Thymus (tissue), 11 donors: ENCODE data around the gene CIP2A. TPM values are rescaled to one million over a fixed set of nuclear protein-coding genes. Genes with fewer than 3 reads are reported as not detected.

ENCODE experiments used
- DNase-seq, 9 donors: peaks; one replicate each; pipeline ENCODE4 v3.0.0-alpha.2; 2013; ENCODE audit warnings: low spot score in 9 of 9, low read depth in 6 of 9, missing footprints in 1 of 9
- H3K27ac ChIP-seq, 2 donors: one replicate each; pipeline ENCODE4 v1.5.1; 2013; ENCODE audit warnings: control low read depth in 1 of 2, low read depth in 1 of 2, low read length in 1 of 2, mild to moderate bottlenecking in 1 of 2, moderate library complexity in 1 of 2
- H3K27me3 ChIP-seq, 2 donors: one replicate each; pipeline ENCODE4 v1.5.1; 2013; ENCODE audit warnings: low read length in 1 of 2; ENCODE audit not compliant: control insufficient read depth in 2 of 2, insufficient read depth in 1 of 2
- H3K36me3 ChIP-seq, 2 donors: one replicate each; pipeline ENCODE4 v1.5.1; 2013; ENCODE audit warnings: low read length in 1 of 2, mild to moderate bottlenecking in 1 of 2, moderate library complexity in 1 of 2; ENCODE audit not compliant: control insufficient read depth in 2 of 2, insufficient read depth in 2 of 2
- H3K4me1 ChIP-seq, 2 donors: one replicate each; pipeline ENCODE4 v1.5.1; 2013; ENCODE audit warnings: low read length in 2 of 2; ENCODE audit not compliant: control insufficient read depth in 2 of 2, insufficient read depth in 2 of 2
- H3K4me3 ChIP-seq, 2 donors: one replicate each; pipeline ENCODE4 v1.5.1; 2013; ENCODE audit warnings: low read length in 2 of 2, control low read depth in 1 of 2, mild to moderate bottlenecking in 1 of 2
- H3K9me3 ChIP-seq, 2 donors: one replicate each; pipeline ENCODE4 v1.5.1; 2013; ENCODE audit warnings: low read length in 1 of 2, mild to moderate bottlenecking in 1 of 2; ENCODE audit not compliant: control insufficient read depth in 2 of 2, insufficient read depth in 1 of 2
- WGBS: extraction: QIAGEN DNeasy Blood & Tissue Kit; methylation state at CpG from one replicate; pipeline ENCODE4 v1.1.7; 2013; 5-methylcytosine and 5-hydroxymethylcytosine counted together
- polyA plus RNA-seq: library from polyadenylated mRNA; stranded (reverse); fragments of 200-250 nt; gene quantifications from one replicate; pipeline ENCODE4 v1.2.3, GENCODE V29; 2013
- total RNA-seq: library from RNA; stranded (reverse); fragments of 120-200 nt; gene quantifications from one replicate; pipeline ENCODE4 v1.2.4, GENCODE V29; 2013
- donor health status: healthy.

The CIP2A gene
- total and polyA plus RNA-seq, 2 donors: 2.0 to 21.4 TPM

DNA sequence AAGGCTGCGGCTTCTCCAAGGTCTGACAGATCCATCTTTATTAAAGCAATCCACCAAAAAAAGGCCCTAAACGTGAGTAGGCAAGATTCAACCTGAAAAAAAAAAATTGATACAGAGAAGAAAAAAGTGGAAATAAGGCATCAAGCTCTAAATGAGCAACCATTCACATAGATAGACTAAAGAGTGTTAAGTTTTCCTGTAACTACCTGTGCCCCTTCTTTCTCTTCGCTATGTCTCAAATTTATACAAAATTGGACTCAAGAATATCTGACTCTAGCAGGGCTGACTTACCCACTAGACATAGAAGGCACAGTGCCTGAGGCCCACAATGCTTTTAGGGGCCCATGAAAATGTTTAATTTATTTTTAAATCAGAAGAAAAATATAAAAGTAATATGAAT is 78.7 kb downstream of the CIP2A start, which contains the start of gene MYH15:
Gene MYH15, minus strand, starts transcription at position 101 of the 400 bp plus-strand sequence. Its CDS starts 66 bp downstream, at position 35.
- H3K36me3 ChIP-seq: no peaks in the 10 kb centered on the region
- 95% methylated on average over 3 of the region's 3 CpGs for WGBS
- no peak within 1 kb of the TSS for H3K27ac ChIP-seq
- no peak for DNase-seq
- H3K4me1 ChIP-seq: peaks cover 0 to 5% of the 10 kb centered on the region in 2 donors
- no peak within 1 kb of the TSS for H3K4me3 ChIP-seq
- no peaks in the 10 kb centered on the region for H3K9me3 ChIP-seq
- H3K27me3 ChIP-seq: no peaks in the 10 kb centered on the region

DNA sequence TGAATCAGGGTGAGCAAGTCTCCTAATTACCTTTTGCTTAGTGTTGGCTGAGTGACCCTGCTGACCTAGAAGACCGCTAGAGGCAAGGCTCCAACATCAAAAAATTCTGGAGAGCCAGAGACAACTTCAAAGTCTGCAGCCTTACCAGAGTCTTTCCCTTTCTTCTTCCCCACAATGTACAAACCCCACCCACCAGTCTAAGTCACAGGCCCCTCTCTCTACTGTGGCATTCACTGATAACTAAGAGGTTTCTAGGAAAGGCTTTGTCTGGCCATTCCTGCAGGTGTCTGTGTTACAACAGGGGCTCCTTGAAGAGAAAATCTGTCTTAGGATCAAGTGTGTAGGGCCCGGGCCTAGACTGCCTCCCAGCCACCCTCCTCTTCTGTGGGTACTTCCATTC is 79.4 kb downstream of the CIP2A start:
- no peak overlapping the region for H3K4me3 ChIP-seq
- DNase-seq: no peak
- no peaks in the 10 kb centered on the region for H3K9me3 ChIP-seq
- peaks cover 0 to 5% of the 10 kb centered on the region in 2 donors for H3K4me1 ChIP-seq
- H3K27me3 ChIP-seq: no peaks in the 10 kb centered on the region
- no peaks in the 10 kb centered on the region for H3K36me3 ChIP-seq
- WGBS: 75% methylated on average over 2 of the region's 2 CpGs
- H3K27ac ChIP-seq: no peak overlapping the region

DNA sequence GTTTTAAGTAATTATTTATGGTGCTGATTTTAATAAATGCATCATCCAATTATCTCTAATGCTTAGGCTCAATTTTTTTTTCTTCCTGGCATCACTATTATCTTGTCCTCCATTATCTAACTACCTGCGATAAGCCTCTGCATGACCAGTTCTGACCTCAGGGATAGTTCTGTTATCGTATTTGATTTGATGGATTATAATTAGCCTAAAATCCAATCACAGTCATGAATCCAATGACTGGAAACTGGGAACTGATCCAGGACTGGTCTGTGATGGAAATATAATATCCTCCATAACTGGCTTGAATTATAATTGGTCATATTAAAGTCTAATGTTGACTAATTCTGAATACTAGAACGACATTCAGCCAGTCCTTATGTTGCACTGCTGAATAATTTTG is 80.0 kb downstream of the CIP2A start:
- H3K27ac ChIP-seq: no peak overlapping the region
- H3K9me3 ChIP-seq: no peaks in the 10 kb centered on the region
- no peaks in the 10 kb centered on the region for H3K27me3 ChIP-seq
- WGBS: 95% methylated on average over 3 of the region's 3 CpGs
- H3K4me1 ChIP-seq: peaks cover 0 to 5% of the 10 kb centered on the region in 2 donors
- H3K4me3 ChIP-seq: no peak overlapping the region
- H3K36me3 ChIP-seq: no peaks in the 10 kb centered on the region
- no peak for DNase-seq

DNA sequence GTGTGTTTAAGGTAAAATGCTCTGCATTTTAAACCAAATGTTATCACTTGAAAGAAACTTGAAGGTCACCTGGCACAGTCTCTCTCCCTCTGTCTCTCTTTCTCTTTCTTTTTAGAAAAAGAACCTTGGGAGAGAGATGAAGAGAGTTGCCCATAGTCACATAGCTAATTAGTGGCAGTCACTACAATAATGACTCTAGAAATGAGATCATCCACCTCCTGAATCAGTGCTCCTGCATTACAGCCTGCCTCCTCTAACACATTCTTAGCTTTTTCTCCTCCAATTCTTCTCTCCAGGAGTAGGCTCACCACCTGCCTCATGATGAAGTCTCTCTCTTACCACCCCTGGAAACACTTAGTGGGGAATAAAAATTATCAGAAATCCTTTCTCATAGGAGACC is 81.3 kb downstream of the CIP2A start:
- Histone ChIP-seq H3K27me3 (no peaks in the 10 kb centered on the region), H3K27ac (no peak overlapping the region), H3K4me3 (no peak overlapping the region), H3K36me3 (no peaks in the 10 kb centered on the region), H3K4me1 (peaks cover 0 to 5% of the 10 kb centered on the region in 2 donors), H3K9me3 (no peaks in the 10 kb centered on the region)
- no peak for DNase-seq

DNA sequence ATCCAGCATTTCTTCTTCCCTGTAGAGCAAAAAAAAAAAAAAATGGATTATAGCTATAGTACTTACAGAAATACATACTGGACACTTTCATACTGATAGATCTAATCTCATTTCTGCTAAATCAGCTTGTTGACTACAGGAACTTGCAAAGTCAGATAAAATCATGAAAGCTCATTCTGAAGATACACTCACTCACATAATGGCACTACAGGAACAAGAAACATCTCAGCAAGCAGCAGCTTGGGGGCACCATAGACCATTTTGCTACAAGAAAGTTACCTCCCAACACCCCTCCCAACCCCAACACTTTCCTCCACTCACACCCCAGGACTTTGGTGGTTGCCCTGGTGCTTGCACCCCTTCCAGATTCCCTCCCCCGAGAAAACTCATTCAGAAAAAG is 83.4 kb downstream of the CIP2A start:
- Histone ChIP-seq H3K27me3 (no peaks in the 10 kb centered on the region), H3K36me3 (no peaks in the 10 kb centered on the region), H3K4me1 (peaks cover 0 to 5% of the 10 kb centered on the region in 2 donors), H3K4me3 (no peak overlapping the region), H3K9me3 (no peaks in the 10 kb centered on the region), H3K27ac (no peak overlapping the region)
- WGBS: 98% methylated on average over 1 of the region's 1 CpG
- peak in 1 of 9 donors; percentile 2 for DNase-seq

DNA sequence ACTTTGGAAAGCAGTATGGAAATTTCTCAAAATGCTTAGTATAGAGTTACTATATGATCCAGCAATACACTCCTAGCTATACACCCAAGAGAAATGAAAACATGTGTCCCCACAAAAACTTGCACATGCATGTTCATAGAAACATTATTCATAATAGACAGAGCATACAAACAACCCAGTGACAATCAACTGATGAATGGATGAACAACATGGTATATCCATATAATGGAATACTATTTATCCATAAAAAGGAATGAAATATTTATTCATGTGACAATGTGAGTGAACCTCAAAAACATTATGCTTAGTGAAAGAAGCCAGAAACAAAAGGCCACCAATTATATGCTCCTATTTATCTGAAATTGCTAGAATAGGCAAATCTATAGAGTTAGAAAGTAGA is 85.5 kb downstream of the CIP2A start:
- Histone ChIP-seq H3K4me3 (no peak overlapping the region), H3K27me3 (no peaks in the 10 kb centered on the region), H3K9me3 (no peaks in the 10 kb centered on the region), H3K4me1 (no peaks in the 10 kb centered on the region), H3K36me3 (no peaks in the 10 kb centered on the region), H3K27ac (no peak overlapping the region)
- no peak for DNase-seq

DNA sequence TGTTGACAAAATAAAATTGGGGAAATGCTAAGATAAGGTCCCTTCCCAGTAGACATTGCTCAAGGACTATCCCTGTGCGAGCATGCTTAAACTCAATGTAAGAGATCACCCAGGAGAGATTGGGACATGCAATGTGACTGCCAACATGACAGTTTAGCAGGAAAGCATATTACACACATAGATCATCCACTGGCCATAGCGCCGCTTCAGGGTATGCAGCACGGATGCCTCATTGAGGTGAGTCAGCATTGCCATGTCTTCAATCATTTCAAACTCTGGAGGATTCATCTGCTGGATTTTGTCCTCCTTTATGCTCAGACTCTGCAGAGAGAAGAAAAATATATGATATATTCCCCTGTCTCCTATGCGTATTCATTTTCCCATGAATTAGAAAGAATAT is 87.7 kb downstream of the CIP2A start:
- H3K36me3 ChIP-seq: no peaks in the 10 kb centered on the region
- H3K4me3 ChIP-seq: no peak overlapping the region
- 98% methylated on average over 5 of the region's 5 CpGs for WGBS
- no peaks in the 10 kb centered on the region for H3K27me3 ChIP-seq
- no peak overlapping the region for H3K27ac ChIP-seq
- no peak for DNase-seq
- no peaks in the 10 kb centered on the region for H3K9me3 ChIP-seq
- H3K4me1 ChIP-seq: no peaks in the 10 kb centered on the region

DNA sequence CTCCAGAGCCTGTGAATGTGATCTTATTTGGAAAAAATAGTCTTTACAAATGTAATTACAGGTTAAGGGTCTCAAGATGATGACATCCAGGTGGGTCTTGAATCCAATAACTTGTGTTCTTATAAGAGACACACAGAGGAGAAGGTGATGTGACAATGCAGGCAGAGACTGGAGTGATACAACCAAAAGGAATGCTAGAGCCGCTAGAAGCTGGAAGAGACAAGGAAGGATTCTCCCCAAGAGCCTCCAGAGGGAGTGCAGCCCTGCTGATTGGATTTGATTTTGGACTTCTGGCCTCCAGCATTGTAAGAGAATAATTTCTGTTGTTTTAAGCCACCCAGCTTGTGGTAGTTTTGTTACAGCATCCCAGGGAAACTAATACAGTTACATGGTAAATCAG is 88.5 kb downstream of the CIP2A start:
- Histone ChIP-seq H3K27me3 (no peaks in the 10 kb centered on the region), H3K36me3 (no peaks in the 10 kb centered on the region)
- WGBS: 98% methylated on average over 1 of the region's 1 CpG

More for the DNA sequence above, 88.5 kb downstream of the CIP2A start:
- no peak overlapping the region for H3K4me3 ChIP-seq
- no peaks in the 10 kb centered on the region for H3K4me1 ChIP-seq
- H3K27ac ChIP-seq: no peak overlapping the region
- H3K9me3 ChIP-seq: no peaks in the 10 kb centered on the region
- DNase-seq: no peak
